OCI-LY7 (cell line): ENCODE data around the gene GCLM.

Source experiments
- EZH2phosphoT487 ChIP-seq: fragments of 200-600 bp; sonication (generic); IDR thresholded peaks from 2 replicates; pipeline ENCODE4 v1.6.1; 2018; ENCODE audit warnings: low read depth, borderline replicate concordance, mild to moderate bottlenecking, mixed run types, antibody characterized with exemption, low read length, moderate library complexity, mixed read lengths
- TF ChIP-seq, protein P1 (sequence below): fragments of 200-600 bp; sonication (generic); conservative IDR thresholded peaks from 2 replicates; pipeline ENCODE4 v1.5.1; 2014; ENCODE audit warnings: mild to moderate bottlenecking, antibody characterized with exemption, low read length, moderate library complexity, mixed read lengths

- TF ChIP-seq, protein P1, sequence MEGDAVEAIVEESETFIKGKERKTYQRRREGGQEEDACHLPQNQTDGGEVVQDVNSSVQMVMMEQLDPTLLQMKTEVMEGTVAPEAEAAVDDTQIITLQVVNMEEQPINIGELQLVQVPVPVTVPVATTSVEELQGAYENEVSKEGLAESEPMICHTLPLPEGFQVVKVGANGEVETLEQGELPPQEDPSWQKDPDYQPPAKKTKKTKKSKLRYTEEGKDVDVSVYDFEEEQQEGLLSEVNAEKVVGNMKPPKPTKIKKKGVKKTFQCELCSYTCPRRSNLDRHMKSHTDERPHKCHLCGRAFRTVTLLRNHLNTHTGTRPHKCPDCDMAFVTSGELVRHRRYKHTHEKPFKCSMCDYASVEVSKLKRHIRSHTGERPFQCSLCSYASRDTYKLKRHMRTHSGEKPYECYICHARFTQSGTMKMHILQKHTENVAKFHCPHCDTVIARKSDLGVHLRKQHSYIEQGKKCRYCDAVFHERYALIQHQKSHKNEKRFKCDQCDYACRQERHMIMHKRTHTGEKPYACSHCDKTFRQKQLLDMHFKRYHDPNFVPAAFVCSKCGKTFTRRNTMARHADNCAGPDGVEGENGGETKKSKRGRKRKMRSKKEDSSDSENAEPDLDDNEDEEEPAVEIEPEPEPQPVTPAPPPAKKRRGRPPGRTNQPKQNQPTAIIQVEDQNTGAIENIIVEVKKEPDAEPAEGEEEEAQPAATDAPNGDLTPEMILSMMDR, result no peak
- no peak for TF ChIP-seq EZH2phosphoT487
These were observed 9.6 kb downstream of the GCLM start for GRCh38 chr1:93899543-93900207.
